ENCODE data around the gene AVPR2.

- TF ChIP-seq CTCF (IDR thresholded peaks at IDR 0.05) (no peak), EZH2 (IDR thresholded peaks at IDR 0.05; ENCODE audit: borderline replicate concordance, insufficient read depth, low read depth, low read length, poor library complexity, severe bottlenecking) (no peak)
Measured at GRCh38 chrX:153884136-153884535, 20.3 kb upstream of the AVPR2 start.
